Liver (tissue), 9 donors: ENCODE data around the gene CNOT4. TPM values are rescaled to one million over a fixed set of nuclear protein-coding genes. Genes with fewer than 3 reads are reported as not detected.

Experiments
- DNase-seq: peaks from one replicate; pipeline ENCODE4 v3.0.0-alpha.2; 2017; ENCODE audit warnings: low spot score
- H3K27ac ChIP-seq, 2 donors: one replicate each; pipeline ENCODE4 v1.7.0; 2013; ENCODE audit warnings: inconsistent platforms in 2 of 2, low read length in 2 of 2, control low read depth in 1 of 2, low read depth in 1 of 2, mild to moderate bottlenecking in 1 of 2
- H3K27me3 ChIP-seq, 4 donors: one replicate each; pipeline versions ENCODE4 v1.6.1 to v1.7.0; 2013; ENCODE audit warnings: low read length in 3 of 4, inconsistent platforms in 1 of 4, mild to moderate bottlenecking in 1 of 4, moderate library complexity in 1 of 4; ENCODE audit not compliant: control insufficient read depth in 4 of 4, insufficient read depth in 4 of 4
- H3K36me3 ChIP-seq, 4 donors: one replicate each; pipeline versions ENCODE4 v1.6.1 to v1.7.0; 2013; ENCODE audit warnings: low read length in 3 of 4, mild to moderate bottlenecking in 3 of 4, low read depth in 1 of 4, moderate library complexity in 1 of 4; ENCODE audit not compliant: control insufficient read depth in 4 of 4, insufficient read depth in 3 of 4
- H3K4me1 ChIP-seq, 4 donors: one replicate each; pipeline versions ENCODE4 v1.6.1 to v1.7.0; 2013; ENCODE audit warnings: low read length in 3 of 4, mild to moderate bottlenecking in 3 of 4, moderate library complexity in 1 of 4; ENCODE audit not compliant: control insufficient read depth in 4 of 4, insufficient read depth in 4 of 4
- H3K4me3 ChIP-seq, 3 donors: one replicate each; pipeline versions ENCODE4 v1.6.1 to v1.7.0; 2013; ENCODE audit warnings: low read length in 3 of 3, control low read depth in 1 of 3, low read depth in 1 of 3, mild to moderate bottlenecking in 1 of 3
- H3K9ac ChIP-seq, 2 donors: one replicate each; pipeline ENCODE4 v1.7.0; 2013; ENCODE audit warnings: low read length in 2 of 2, mild to moderate bottlenecking in 2 of 2, moderate library complexity in 2 of 2, control low read depth in 1 of 2, low read depth in 1 of 2
- H3K9me3 ChIP-seq, 4 donors: one replicate each; pipeline versions ENCODE4 v1.6.1 to v1.7.0; 2013; ENCODE audit warnings: low read length in 3 of 4; ENCODE audit not compliant: control insufficient read depth in 4 of 4
- FOXA1 ChIP-seq: IDR thresholded peaks from 2 replicates; pipeline ENCODE4 v1.6.1; 2016; ENCODE audit warnings: antibody characterized with exemption
- FOXA2 ChIP-seq: IDR thresholded peaks from 2 replicates; pipeline ENCODE4 v1.6.1; 2016; ENCODE audit warnings: antibody characterized with exemption
- GABPA ChIP-seq, 2 donors: IDR thresholded peaks in 1 of 2; conservative IDR thresholded peaks in 1 of 2; 2 replicates each; pipeline ENCODE4 v1.6.1; 2016; ENCODE audit warnings: antibody characterized with exemption in 2 of 2, mild to moderate bottlenecking in 1 of 2, moderate library complexity in 1 of 2
- HNF4A ChIP-seq, 2 donors: conservative IDR thresholded peaks; 2 replicates each; pipeline ENCODE4 v1.6.1; 2016; ENCODE audit warnings: antibody characterized with exemption in 2 of 2, mild to moderate bottlenecking in 2 of 2
- HNF4G ChIP-seq: IDR thresholded peaks from 2 replicates; pipeline ENCODE4 v1.6.1; 2016; ENCODE audit warnings: antibody characterized with exemption
- JUND ChIP-seq, 2 donors: IDR thresholded peaks; 2 replicates each; pipeline ENCODE4 v1.6.1; 2016; ENCODE audit warnings: antibody characterized with exemption in 2 of 2
- NR2F2 ChIP-seq: IDR thresholded peaks from 2 replicates; pipeline ENCODE4 v1.6.1; 2016; ENCODE audit warnings: antibody characterized with exemption
- RAD21 ChIP-seq, 2 donors: IDR thresholded peaks; 2 replicates each; pipeline ENCODE4 v1.6.1; 2016; ENCODE audit warnings: antibody characterized with exemption in 2 of 2, mild to moderate bottlenecking in 2 of 2
- RXRA ChIP-seq, 2 donors: IDR thresholded peaks; 2 replicates each; pipeline ENCODE4 v1.6.1; 2017 to 2018; ENCODE audit warnings: antibody characterized with exemption in 2 of 2, mild to moderate bottlenecking in 1 of 2
- SP1 ChIP-seq: IDR thresholded peaks from 2 replicates; pipeline ENCODE4 v1.6.1; 2018; ENCODE audit warnings: antibody characterized with exemption, mild to moderate bottlenecking
- TAF1 ChIP-seq: conservative IDR thresholded peaks from 2 replicates; pipeline ENCODE4 v1.6.1; 2016; ENCODE audit warnings: antibody characterized with exemption, mild to moderate bottlenecking
- YY1 ChIP-seq: IDR thresholded peaks from 2 replicates; pipeline ENCODE4 v1.6.1; 2016; ENCODE audit warnings: antibody characterized with exemption, mild to moderate bottlenecking
- ZBTB33 ChIP-seq: IDR thresholded peaks from 2 replicates; pipeline ENCODE4 v1.6.1; 2016; ENCODE audit warnings: antibody characterized with exemption
- WGBS: extraction: QIAGEN DNeasy Blood & Tissue Kit; methylation state at CpG from one replicate; pipeline ENCODE4 v1.1.7; 2013; 5-methylcytosine and 5-hydroxymethylcytosine counted together
- polyA plus RNA-seq, 2 donors: library from polyadenylated mRNA; stranded (reverse) in 1 of 2; unstranded in 1 of 2; fragments of 200-250 nt in 1 of 2; fragments of >200 nt in 1 of 2; fragmentation: Nextera tagmentation in 1 of 2; extraction: Ambion mirVana in 1 of 2; gene quantifications; one replicate each; pipeline versions ENCODE4 v1.2.1 to v1.2.3, GENCODE V29; 2013 to 2015
- total RNA-seq, 2 donors: library from RNA; depleted of rRNA; stranded (reverse); fragments of >200 nt; gene quantifications; one replicate each; pipeline ENCODE4 v1.2.3, GENCODE V29; 2014
- TF ChIP-seq, protein P1 (sequence below): fragments of 150-350 bp; IDR thresholded peaks from 2 replicates; pipeline ENCODE4 v1.5.1; 2017; ENCODE audit warnings: improper control_type of control experiment, low read depth, low read length; ENCODE audit not compliant: missing input control
- TF ChIP-seq, protein P2 (sequence below): IDR thresholded peaks from 2 replicates; pipeline ENCODE4 v1.6.1; 2016; ENCODE audit warnings: antibody characterized with exemption
- TF ChIP-seq, protein P3 (sequence below): IDR thresholded peaks from 2 replicates; pipeline ENCODE4 v1.6.1; 2016; ENCODE audit warnings: antibody characterized with exemption
- donor health status: healthy.
- donor health status: healthy.
- donor health status: healthy.
- donor health status: healthy.
- donor health status: healthy.

The CNOT4 gene
- total and polyA plus RNA-seq, 4 donors: 3.7 to 11.1 (median 8.6) TPM

DNA sequence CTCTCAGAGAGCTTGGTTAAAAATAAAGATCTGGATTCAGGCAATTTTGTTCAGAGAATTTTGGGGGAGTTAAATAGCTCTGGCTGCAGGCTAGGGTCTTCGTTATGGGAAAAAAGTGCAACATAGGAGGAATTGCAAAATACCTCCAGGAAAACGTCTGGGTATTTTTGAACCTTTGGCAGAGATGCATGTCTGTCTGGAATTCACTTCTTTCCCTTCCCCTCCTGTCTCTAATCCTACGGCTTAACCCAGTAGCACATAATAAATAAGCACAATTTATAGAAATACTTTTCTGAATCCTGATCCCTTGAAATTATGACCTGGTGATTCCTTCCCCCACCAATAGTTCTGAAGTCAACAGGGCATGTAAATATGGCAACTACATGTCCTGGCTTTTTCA, 28.5 kb upstream of the CNOT4 start (continued):
- TF ChIP-seq, protein P1, sequence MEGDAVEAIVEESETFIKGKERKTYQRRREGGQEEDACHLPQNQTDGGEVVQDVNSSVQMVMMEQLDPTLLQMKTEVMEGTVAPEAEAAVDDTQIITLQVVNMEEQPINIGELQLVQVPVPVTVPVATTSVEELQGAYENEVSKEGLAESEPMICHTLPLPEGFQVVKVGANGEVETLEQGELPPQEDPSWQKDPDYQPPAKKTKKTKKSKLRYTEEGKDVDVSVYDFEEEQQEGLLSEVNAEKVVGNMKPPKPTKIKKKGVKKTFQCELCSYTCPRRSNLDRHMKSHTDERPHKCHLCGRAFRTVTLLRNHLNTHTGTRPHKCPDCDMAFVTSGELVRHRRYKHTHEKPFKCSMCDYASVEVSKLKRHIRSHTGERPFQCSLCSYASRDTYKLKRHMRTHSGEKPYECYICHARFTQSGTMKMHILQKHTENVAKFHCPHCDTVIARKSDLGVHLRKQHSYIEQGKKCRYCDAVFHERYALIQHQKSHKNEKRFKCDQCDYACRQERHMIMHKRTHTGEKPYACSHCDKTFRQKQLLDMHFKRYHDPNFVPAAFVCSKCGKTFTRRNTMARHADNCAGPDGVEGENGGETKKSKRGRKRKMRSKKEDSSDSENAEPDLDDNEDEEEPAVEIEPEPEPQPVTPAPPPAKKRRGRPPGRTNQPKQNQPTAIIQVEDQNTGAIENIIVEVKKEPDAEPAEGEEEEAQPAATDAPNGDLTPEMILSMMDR: no peak

- Histone ChIP-seq H3K9me3 (no peaks in the 10 kb centered on the region), H3K27me3 (no peaks in the 10 kb centered on the region), H3K4me3 (no peak overlapping the region), H3K9ac (no peak overlapping the region), H3K36me3 (no peaks in the 10 kb centered on the region), H3K27ac (no peak overlapping the region), H3K4me1 (no peaks in the 10 kb centered on the region)
- no peak for DNase-seq
- TF ChIP-seq NR2F2 (no peak), HNF4A (conservative IDR thresholded peaks at IDR 0.05) (no peak), TAF1 (no peak), SP1 (no peak)
Observed at GRCh38 chr7:135537905-135538304, 28.0 kb upstream of the CNOT4 start.

DNA sequence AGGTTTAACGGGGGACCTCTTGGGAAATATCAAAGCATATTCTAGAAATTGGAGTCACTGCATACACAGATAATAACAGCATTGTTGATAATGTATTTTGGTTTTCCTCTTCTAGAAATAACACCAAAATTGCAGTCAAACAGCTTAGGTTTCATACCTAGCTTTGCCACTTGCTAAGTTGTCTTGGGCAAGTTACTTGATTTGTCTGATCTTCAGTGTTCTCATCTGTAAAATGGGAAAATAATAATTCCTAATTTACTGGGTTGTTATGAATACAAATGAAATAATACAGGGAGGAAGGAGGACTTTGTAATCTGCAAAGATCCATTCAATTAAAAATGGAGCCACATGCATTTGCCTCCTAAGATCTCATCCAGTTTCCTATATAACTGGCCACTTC, 27.6 kb upstream of the CNOT4 start:
- H3K36me3 ChIP-seq: no peaks in the 10 kb centered on the region
- H3K27me3 ChIP-seq: no peaks in the 10 kb centered on the region
- no peak overlapping the region for H3K9ac ChIP-seq
- TF ChIP-seq JUND (IDR thresholded peaks at IDR 0.05) (no peak), TAF1 (no peak), HNF4A (conservative IDR thresholded peaks at IDR 0.05) (no peak), GABPA (IDR thresholded peaks at IDR 0.05 in 1 of 2, conservative IDR thresholded peaks at IDR 0.05 in 1 of 2) (no peak), FOXA1 (no peak)
- TF ChIP-seq, protein P1: no peak
- H3K4me3 ChIP-seq: no peak overlapping the region
- no peaks in the 10 kb centered on the region for H3K9me3 ChIP-seq
- WGBS: 84% methylated on average over 1 of the region's 1 CpG
- no peaks in the 10 kb centered on the region for H3K4me1 ChIP-seq
- H3K27ac ChIP-seq: no peak overlapping the region
- DNase-seq: no peak

DNA sequence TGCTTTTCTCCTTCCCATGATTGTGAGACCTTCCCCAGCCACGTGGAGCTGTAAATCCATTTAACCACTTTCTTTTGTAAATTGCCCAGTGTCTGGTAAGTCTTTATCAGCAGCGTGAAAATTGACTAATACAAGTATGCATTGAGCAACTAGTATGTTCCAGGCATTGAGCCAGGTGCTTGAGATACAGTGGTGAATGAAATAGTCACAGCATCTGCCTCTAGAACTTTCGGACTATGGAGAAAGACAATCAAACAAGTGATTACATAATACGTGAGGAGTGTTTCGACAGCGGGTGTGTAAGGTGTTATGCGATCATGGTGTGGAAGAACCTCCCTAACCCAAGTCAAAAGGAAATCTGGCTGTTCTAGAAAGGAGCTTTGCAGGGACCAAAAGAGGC, 26.2 kb upstream of the CNOT4 start:
- Histone ChIP-seq H3K9me3 (no peaks in the 10 kb centered on the region), H3K27ac (no peak overlapping the region), H3K9ac (no peak overlapping the region), H3K36me3 (no peaks in the 10 kb centered on the region), H3K27me3 (no peaks in the 10 kb centered on the region), H3K4me1 (no peaks in the 10 kb centered on the region), H3K4me3 (no peak overlapping the region)
- WGBS: 35% methylated on average over 7 of the region's 7 CpGs
- TF ChIP-seq FOXA2: peak; percentile 34
- peak; percentile 34 for TF ChIP-seq ZBTB33
- no peak for TF ChIP-seq YY1
- peak; percentile 24 to 73 for TF ChIP-seq JUND (IDR thresholded peaks at IDR 0.05)
- TF ChIP-seq, protein P2, sequence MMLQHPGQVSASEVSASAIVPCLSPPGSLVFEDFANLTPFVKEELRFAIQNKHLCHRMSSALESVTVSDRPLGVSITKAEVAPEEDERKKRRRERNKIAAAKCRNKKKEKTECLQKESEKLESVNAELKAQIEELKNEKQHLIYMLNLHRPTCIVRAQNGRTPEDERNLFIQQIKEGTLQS: no peak
- TF ChIP-seq, protein P3, sequence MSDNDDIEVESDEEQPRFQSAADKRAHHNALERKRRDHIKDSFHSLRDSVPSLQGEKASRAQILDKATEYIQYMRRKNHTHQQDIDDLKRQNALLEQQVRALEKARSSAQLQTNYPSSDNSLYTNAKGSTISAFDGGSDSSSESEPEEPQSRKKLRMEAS: peak; percentile 44
- TF ChIP-seq HNF4A (conservative IDR thresholded peaks at IDR 0.05): peak; percentile 54 to 82
- TF ChIP-seq HNF4G: peak; percentile 43
- TF ChIP-seq RAD21 (IDR thresholded peaks at IDR 0.05): peak in 1 of 2 donors; percentile 22
- TF ChIP-seq RXRA (IDR thresholded peaks at IDR 0.05): peak; percentile 37 to 49
- DNase-seq: no peak
